HG02840 (cell line): ENCODE data around the gene SNORC.

Source experiments
- ATAC-seq: cut with Tn5 transposase; IDR thresholded peaks from one replicate; pipeline ENCODE4 v1.9.1; 2021; ENCODE audit warnings: mild to moderate bottlenecking, moderate library complexity, moderate number of reproducible peaks; ENCODE audit not compliant: unreplicated experiment, low FRiP score

The SNORC gene

DNA sequence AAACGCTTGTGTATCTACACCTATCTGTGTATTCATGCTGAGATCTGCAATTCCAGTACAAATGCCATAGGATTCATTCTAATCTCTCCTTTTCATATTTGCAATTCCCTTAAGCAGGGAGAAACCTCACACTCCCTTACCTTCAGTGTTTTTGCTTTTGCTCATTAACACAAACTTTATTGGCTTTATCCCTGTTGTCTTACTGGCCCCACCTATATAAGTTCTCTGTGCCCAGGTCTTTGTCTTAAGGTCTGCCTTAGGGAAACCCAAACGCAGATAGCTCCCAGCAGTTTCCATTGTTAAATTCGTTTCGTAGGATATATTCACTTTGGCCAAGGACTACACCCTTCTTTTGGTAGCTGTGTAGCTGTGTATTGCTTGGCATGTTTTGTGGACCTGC is 4.0 kb upstream of the SNORC start:
- ATAC-seq = no peak

DNA sequence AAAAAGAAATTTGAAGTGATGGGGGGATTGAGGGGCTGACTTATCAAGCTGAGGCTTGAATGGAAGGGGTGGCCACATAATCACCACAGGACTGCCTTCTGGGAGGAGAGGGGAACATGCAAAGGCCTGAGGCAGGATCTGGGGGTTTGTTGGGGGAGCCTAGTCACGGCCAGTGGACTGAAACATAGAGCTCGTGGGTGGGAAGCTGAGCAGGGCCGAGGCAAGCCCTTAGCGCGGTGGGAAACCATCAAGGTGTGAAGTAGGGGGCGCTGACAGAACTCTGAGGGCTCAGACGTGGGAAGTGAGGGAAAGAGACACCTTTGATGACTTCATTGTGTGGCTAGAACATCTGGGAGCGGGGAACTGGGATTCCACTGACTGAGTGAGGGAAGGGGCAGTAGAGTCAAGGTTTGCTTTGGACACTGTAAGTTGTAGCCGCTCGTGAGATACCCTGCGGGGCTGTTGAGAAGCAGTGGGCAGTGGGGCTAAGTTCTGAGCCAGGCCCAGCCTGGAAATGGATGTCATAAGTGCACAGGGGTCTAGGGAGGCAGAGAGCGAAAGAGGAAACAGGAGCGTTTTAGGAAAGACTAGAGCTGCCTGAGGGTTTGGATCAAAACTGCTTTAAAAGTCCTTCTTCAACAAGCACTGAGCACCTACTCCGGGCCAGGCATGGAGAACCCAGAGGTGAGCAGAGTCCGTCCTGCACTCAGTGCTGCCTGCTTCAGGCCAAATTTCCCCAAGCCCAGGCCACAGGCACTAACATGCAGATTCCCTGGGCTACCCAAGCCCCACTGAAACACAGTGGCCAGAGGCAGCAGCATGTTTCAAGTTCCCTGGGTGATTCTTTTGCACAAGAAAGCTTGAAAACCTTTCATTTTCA is 686 bp upstream of the SNORC start:
- no peak for ATAC-seq

DNA sequence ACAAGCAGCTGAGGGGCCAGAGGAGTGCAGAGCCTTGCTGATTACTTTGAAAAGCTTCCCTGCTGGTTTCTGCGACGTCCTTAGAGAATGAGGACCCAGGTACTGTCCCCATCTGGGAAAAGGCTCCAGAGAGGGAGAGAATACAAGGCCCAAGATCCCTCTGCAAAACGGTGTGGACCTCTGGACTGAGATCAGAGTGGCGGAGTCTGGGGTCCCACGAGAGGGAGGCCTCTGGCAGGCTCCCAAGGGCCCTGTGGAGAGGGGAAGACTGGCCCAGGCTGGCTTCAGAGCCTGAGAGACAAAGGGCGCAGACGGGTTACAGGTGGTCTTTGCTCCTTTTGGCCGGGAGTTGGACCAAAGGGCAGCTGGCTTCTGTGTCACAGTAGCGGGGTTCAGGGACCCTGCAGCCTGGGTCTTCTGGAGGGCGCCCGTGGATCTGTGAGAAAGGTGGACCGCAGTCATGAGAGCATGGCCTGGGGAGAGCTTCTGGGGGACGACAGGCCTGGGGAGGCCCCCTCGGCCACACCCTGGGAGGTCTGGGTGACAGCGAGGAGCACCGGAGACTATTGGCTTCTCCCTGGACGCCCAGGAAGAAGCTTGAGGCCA is 805 bp downstream of the SNORC start:
- no peak for ATAC-seq

DNA sequence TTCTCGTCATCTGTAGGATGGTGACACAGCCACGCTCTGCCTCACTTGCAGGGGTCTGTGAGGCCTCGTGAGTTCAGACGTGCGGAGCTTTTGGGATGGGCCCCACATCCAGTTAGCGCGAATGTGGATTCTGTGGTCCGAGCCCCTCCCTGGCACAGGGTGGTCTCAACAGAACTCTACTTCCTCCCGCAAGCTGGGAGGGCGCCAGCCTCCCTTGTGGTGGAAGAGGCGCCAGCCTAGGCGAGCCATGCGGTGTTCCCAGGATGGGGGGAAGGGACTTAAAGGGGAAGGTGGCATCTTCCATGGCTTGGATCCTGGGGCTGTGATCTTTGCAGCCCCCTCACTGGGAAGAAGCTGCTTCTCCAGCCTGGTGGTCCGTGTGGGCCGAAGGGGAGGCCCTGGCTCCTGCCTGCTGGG is 1.4 kb downstream of the SNORC start:
- ATAC-seq = no peak

DNA sequence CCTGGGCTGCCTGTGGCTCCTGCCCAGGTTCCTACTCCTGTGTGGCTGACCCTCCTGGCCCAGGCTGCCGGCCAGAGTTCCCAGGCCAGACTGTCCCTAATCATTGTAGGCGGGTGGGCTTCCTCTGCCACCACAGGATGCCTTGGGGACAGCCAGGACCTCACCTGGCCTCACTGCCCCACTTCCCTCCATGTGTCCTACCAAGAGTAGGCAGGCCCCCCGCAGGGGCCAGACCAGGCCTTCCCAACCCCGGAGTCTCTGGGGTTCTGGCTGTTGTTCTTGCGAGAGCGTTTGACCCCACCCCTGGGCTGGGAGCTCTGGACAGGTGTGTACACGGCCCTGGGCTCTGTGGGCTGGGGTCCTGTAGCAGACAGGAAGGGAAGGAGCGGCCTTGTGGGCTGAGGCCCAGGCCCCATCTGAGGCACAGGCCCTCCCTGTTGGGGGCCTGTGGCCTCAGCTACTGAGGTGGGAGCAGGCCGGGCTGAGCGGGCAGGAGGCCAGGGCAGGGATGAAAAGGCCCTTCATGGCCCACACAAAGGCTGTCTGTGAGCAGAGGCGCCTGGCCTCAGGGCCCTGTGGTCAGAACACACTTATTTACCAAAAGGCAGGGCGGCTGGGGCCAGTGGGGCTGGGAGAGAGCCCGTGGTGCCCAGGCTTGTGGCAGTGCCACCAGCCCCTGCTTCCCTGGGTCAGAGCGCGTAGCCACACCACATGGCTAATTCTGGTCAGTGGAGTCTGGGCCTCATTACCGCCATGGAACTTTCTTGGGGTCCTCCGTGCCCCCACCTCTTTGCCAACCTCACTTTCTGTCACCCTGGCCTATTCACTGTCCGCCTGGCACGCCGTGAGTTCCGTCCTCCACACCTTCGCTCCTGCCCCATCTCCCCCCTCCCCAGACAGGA is 2.0 kb downstream of the SNORC start:
- ATAC-seq = no peak

DNA sequence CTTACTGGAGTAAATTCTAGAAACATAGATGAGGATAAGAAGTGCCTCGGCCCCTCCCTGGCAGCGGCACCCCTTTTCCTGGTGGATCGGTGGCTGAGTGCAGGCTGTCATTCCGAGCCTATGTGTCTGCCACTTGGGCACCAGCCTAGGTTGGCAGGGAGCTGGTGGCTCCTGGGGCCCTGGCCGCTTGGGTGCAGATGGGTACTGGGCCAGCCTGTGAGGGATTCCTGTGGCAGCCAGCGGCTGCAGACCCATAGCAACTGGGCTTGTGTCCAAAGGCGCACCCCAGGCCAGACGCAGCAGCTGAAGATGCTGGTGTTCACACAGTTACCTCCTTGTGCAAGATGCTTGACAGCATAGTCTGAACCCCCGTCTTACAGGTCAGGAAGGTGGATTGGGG is 2.8 kb downstream of the SNORC start:
- no peak for ATAC-seq

DNA sequence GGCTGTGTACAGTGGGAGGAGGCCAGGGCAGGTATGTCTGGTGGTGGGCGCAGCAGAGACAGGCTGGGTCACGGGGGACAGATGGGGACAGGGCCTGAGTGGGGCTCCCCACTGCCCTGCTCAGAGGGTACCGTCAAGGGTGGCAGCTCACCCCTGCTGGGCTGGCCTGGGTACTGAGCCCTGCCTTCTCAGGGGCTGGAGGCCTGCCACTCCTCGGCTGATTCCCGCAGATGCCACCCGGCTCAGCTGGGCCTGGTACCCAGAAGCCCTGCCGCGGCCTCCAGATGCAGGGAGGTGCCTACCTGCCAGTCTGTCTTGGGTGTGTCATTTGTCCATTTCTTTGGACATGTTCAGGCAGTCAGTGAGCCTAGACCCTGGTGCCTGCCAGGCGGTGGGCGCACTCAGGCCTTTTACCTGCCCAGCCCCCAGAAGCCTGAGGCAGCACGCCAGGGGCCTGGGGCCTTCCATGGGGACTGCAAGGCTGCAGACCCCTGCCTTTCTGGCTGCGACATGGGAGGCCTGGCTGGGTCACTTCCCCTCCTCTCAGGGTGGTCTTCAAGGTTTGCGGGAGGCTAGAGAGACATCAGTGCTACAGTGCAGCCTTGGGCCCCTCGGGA is 3.3 kb downstream of the SNORC start:
- ATAC-seq = no peak

DNA sequence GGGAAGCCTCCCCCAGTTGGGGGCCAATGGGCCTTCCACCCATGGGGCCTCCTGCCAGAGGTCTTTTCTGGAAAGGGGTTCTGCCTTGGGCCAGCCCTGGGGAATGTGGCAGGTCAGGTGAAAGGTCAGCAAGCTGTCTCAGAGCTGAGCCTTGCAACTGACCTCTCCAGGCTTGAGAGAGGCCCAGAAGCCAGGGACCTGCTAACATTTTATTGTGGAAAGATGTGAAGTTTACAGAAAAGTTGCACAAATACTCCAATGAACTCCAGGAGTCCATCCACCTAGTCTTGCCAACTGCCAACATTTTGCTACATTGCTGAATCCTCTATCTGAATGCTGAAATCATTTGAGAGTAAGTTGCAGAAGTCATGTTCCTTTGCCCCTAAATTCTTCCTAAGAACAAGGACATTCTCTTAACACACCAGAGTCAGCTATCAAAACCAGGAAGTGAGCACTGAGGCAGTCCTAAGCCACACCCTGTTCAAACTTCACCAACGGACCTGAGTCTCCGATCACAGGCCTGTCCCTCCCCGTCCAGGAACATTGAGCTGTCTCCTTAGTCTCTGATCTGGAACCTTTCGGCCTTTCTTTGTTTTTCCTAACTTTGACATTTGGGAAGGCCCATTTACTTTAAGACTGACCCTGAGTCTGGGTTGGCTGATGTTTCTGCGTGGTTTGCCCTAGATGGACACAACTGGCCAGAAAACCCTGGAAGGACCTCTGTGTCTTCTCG is 4.0 kb downstream of the SNORC start:
- ATAC-seq = no peak

DNA sequence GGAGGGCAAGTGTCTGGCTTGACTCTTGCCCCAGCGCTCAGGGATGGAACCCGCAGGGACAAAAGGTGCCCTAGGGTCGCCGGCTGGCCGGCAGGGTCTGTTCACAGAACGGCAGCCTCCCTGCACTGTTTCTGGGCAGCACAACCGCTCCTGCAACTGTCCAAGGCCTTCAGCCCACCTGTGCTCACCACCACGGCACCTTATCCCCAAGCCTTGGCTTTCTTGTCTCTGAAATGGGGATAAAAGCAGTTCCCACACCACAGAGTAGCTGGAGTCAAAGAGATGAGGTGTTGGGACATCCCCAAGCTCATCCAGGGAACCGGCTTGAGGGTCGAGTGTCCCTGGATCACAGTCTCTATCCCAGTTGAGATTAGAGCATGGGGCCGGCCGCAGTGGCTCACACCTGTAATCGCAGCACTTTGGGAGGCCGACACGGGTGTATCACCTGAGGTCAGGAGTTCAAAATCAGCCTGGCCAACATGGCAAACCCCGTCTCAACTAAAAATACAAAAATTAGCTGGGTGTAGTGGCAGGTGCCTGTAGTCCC is 4.7 kb downstream of the SNORC start:
- ATAC-seq = no peak

DNA sequence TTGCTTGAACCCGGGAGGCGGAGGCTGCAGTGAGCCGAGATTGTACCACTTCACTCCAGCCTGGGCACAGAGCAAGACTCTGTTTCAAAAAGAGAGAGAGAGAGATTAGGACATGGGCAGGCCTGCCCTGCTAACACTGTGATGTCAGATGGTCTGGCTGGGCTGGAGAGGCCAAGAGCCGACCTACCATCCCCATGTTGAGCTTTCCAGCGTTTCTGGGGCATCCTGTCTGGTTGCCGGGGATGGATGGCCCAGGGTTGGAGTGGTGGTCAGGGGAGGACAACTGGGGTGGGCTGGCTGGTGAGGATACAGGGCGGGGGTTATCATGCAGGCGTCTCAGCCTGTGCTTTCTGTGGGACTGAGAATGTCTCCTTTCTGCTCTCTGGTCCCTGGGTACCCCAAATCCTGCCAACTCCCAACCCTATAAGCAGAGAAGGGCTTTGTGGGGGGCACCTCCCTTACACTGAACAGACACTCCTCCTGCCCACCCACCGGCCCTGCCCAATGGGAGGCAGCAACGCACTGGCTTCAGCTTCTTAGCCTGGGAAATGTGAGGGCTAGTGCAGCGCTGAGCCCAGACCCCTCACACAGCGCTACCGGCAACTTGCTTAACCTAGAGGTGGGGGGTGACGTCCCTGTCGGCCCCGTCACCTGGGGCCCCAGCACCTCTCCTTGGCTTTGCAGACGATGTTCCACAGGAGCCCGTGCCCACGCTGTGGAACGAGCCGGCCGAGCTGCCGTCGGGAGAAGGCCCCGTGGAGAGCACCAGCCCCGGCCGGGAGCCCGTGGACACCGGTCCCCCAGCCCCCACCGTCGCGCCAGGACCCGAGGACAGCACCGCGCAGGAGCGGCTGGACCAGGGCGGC is 5.4 kb downstream of the SNORC start:
- ATAC-seq = no peak

DNA sequence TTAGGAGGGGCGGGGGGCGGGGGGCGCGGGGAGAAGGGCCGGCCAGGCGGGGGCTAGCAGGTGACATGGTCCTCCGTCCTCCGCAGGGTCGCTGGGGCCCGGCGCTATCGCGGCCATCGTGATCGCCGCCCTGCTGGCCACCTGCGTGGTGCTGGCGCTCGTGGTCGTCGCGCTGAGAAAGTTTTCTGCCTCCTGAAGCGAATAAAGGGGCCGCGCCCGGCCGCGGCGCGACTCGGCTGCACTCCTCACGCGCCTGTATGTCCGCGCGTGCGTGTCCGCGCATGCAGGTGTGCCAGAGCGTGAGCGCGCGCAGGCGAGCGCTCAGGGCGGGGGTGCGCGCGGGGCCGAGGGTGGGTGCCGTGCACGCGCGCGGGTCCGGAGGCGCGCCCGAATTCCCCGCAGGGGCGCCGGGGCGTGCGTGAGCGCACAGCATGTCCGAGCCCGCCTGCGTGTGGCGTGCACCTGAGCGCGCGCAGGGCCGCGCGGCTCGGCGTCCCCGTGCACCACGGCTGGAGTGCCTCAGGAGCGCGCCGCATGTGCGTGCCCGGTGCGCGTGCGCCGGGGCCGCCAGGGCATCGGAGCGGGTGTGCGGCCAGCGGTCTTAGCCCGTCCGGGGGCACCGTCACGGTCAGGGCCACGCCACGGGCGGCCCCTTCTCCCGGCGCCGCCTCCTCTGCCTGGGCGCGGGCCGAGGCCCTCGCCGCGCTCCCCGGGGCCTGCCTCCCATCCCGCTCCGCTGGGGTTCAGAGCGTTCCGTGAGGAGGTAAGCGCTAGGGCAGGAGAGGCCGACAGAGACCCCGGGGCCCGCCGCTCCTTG is 6.3 kb downstream of the SNORC start:
- no peak for ATAC-seq

DNA sequence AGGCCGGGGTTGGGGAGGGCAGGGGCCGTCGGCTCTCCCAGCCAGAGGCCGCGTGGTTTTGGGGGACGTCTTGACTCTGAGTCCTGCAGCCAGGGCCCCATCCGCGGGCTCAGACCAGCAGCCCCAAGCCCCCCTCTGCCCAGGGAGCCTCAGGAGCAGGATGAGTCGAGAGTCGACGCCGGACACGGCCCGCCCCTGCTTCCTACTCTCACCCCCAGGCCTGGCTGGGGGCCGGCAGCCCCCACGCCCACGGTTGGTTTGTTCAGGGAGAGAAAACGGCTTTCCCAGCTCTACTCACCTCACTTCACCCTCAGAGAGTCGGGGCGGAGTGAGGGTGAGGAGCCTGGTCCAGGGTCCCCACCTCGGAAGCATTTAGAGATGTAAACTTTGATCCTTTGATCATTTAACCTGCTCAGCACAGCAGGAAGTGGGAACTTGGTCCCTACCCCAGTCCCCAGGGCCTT is 6.9 kb downstream of the SNORC start:
- no peak for ATAC-seq

DNA sequence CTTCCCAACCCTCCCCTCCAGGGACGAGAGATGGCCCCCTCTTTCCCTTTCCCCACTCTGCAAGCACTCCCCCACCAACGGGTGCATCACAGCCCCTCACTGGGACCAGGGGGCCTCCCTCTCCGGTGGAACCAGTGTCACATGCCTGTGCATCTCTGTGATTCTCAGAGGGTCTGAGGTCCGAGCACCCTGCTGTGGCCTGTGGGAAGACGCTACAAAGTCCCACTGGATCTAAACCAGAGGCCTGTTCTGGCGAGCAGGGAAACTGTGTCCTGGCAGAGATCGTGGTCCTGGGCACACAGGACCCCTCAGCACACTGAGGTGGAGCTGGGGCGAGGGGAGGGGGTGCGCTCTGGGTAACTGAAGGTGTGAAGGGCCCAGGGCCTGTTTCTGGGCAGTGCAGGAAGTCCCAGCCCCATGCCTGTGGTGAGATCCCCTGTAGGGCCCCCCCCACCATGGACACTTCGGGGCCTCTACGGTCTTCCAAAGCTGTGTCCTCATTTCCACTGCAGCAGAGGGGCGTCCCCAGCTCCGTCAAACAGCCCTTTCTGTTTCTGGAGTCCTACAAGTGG is 8.0 kb downstream of the SNORC start:
- no peak for ATAC-seq

DNA sequence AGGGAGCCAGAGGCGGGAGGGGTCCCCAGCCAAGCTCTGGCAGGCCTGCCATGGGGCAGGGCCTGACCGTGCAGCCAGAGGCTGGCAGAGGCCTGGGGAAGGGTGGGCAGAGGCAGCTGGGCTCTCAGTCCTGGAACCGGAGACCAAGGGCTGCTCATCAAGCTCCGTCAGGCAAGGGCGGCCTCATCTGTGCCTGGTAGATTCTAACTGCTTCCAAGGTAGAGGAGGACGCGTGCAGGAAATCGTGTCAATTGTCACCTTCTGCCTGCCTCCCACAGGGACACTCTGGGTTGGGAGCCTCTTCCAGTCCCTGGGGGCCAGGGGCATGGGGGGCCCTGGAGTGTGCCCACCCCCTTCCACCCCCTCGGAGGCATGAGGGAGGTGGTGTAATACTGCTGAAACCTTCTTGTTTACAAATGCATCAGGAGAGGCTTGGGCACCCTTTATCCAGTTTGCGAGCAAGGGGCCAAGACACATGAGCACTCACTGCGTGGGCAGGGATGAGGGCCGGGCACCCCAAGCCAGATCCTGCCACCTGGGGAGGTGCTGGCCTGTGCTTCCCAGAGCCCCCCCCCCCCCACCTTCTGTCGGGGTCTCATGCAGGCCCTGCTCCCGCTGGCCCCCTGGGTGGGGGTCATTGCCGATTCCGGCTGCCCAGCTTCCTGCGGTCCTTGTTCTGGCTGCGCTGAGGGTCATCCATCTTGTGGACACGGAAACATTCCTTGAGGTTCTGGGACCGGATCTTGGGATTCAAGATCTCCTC is 9.0 kb downstream of the SNORC start:
- ATAC-seq = no peak

DNA sequence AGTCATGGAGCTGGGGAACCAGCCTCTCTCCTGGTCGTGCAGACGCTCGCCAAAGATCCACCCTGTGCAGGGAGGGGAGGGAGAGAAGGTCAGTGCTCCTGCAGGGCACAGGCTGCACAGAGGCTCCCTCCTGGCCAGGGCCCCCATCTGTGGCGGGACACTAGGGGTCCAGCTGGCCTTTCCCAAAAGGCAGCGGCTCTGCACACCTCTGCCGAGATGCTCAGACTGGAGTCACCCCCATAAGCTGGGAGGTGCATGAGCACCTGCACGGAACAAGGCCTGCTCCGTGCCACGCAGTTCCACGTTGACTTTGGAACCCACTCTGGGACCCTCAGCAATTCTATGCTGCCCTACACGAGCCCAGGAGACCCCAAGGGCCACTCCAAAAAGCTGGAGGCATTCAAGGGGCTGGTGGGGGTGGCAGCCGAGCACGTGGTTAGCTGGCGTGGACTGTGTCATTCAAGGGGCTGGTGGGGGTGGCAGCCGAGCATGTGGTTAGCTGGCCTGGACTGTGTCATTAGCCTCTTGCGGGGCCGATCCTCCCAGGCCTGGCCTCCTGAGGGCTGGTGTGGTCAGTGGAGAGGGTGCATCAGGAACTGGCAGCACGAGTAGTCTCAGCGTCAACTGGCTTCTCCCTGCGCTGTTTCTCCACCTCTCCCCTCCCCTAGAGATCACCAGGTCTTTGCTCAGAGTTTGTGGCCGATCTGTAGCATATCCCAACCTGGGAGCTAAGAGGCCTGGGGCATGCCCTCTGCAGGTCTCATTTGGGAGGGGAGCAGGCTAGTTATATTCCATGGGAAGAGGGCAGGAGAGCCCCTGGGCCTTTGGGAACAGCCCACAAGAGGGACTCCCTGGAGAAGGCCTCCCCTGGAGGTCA is 9.8 kb downstream of the SNORC start:
- ATAC-seq = no peak
